H9 (cell line): ENCODE data around the gene PAXX. TPM values are rescaled to one million over a fixed set of nuclear protein-coding genes. Genes with fewer than 3 reads are reported as not detected.

ENCODE experiments used
- DNase-seq: peaks from one replicate; pipeline ENCODE4 v3.0.0-alpha.2; 2017
- H2AFZ ChIP-seq: one replicate; pipeline ENCODE4 v1.6.1; 2013; ENCODE audit warnings: mild to moderate bottlenecking, low read length, control low read depth, moderate library complexity
- H2AK5ac ChIP-seq: 2 replicates; pipeline ENCODE4 v1.6.1; 2013; ENCODE audit warnings: low read length, control low read depth, mixed read lengths; ENCODE audit not compliant: insufficient read length
- H2BK120ac ChIP-seq: one replicate; pipeline ENCODE4 v1.6.1; 2013; ENCODE audit warnings: low read depth, mild to moderate bottlenecking, low read length, control low read depth, inconsistent platforms; ENCODE audit not compliant: poor library complexity, severe bottlenecking
- H2BK12ac ChIP-seq: 2 replicates; pipeline ENCODE4 v1.6.1; 2013; ENCODE audit warnings: low read length, control low read depth, mixed read lengths, low read depth; ENCODE audit not compliant: insufficient read length
- H2BK15ac ChIP-seq: 2 replicates; pipeline ENCODE4 v1.6.1; 2013; ENCODE audit warnings: low read depth, low read length, control low read depth
- H2BK20ac ChIP-seq: one replicate; pipeline ENCODE4 v1.6.1; 2013; ENCODE audit warnings: low read depth, mild to moderate bottlenecking, low read length, control low read depth, inconsistent platforms; ENCODE audit not compliant: poor library complexity, severe bottlenecking
- H2BK5ac ChIP-seq: 2 replicates; pipeline ENCODE4 v1.6.1; 2013; ENCODE audit warnings: low read length, control low read depth, mixed read lengths; ENCODE audit not compliant: insufficient read length
- H3K14ac ChIP-seq: 2 replicates; pipeline ENCODE4 v1.6.1; 2013; ENCODE audit warnings: low read length, control low read depth; ENCODE audit not compliant: insufficient read depth
- H3K18ac ChIP-seq: 2 replicates; pipeline ENCODE4 v1.6.1; 2013; ENCODE audit warnings: low read depth, mild to moderate bottlenecking, mixed read lengths, low read length, control low read depth; ENCODE audit not compliant: insufficient read length
- H3K23ac ChIP-seq: 2 replicates; pipeline ENCODE4 v1.6.1; 2013; ENCODE audit warnings: low read length, control low read depth, mixed read lengths, low read depth; ENCODE audit not compliant: insufficient read length
- H3K23me2 ChIP-seq: 2 replicates; pipeline ENCODE4 v1.6.1; 2013; ENCODE audit warnings: low read depth, mild to moderate bottlenecking, mixed read lengths, low read length, control low read depth; ENCODE audit not compliant: insufficient read length, poor library complexity, severe bottlenecking
- H3K27ac ChIP-seq: 2 replicates; pipeline ENCODE4 v1.5.1; 2013; ENCODE audit warnings: low read length, control low read depth, mixed read lengths, low read depth; ENCODE audit not compliant: insufficient read length
- H3K27me3 ChIP-seq: 2 replicates; pipeline ENCODE4 v1.6.1; 2013; ENCODE audit warnings: low read length, control low read depth, inconsistent platforms; ENCODE audit not compliant: insufficient read depth
- H3K4ac ChIP-seq: 2 replicates; pipeline ENCODE4 v1.6.1; 2013; ENCODE audit warnings: low read depth, mild to moderate bottlenecking, control low read depth, inconsistent platforms, low read length, moderate library complexity
- H3K4me1 ChIP-seq: 2 replicates; pipeline ENCODE4 v1.6.1; 2013; ENCODE audit warnings: low read length, control low read depth, inconsistent platforms; ENCODE audit not compliant: insufficient read depth
- H3K4me2 ChIP-seq: 2 replicates; pipeline ENCODE4 v1.6.1; 2013; ENCODE audit warnings: low read length, control low read depth, mixed read lengths; ENCODE audit not compliant: insufficient read length, insufficient read depth
- H3K56ac ChIP-seq: 2 replicates; pipeline ENCODE4 v1.6.1; 2013; ENCODE audit warnings: low read depth, mild to moderate bottlenecking, mixed read lengths, low read length, control low read depth; ENCODE audit not compliant: insufficient read length
- H3K79me1 ChIP-seq: 2 replicates; pipeline ENCODE4 v1.6.1; 2013; ENCODE audit warnings: low read depth, mild to moderate bottlenecking, moderate library complexity, low read length, control low read depth, inconsistent platforms; ENCODE audit not compliant: insufficient read depth, poor library complexity, severe bottlenecking
- H3K79me2 ChIP-seq: 2 replicates; pipeline ENCODE4 v1.6.1; 2013; ENCODE audit warnings: low read length, control low read depth, inconsistent platforms; ENCODE audit not compliant: insufficient read depth
- H3K9ac ChIP-seq: 2 replicates; pipeline ENCODE4 v1.6.1; 2013; ENCODE audit warnings: low read length, control low read depth, mixed read lengths; ENCODE audit not compliant: insufficient read length; ENCODE audit errors: extremely low read depth
- H3K9me3 ChIP-seq: one replicate; pipeline ENCODE4 v1.6.1; 2013; ENCODE audit warnings: low read depth, low read length, inconsistent platforms; ENCODE audit not compliant: control insufficient read depth
- H3T11ph ChIP-seq: one replicate; pipeline ENCODE4 v1.6.1; 2013; ENCODE audit warnings: mild to moderate bottlenecking, low read length, control low read depth, inconsistent platforms
- H4K20me1 ChIP-seq: one replicate; pipeline ENCODE4 v1.6.1; 2013; ENCODE audit not compliant: control insufficient read depth, insufficient read length, insufficient read depth
- H4K5ac ChIP-seq: 2 replicates; pipeline ENCODE4 v1.6.1; 2013; ENCODE audit warnings: low read depth, mild to moderate bottlenecking, mixed read lengths, low read length, control low read depth; ENCODE audit not compliant: insufficient read length
- H4K8ac ChIP-seq: replicated peaks from 2 replicates; pipeline ENCODE4 v1.6.1; 2013; ENCODE audit warnings: low read length, control low read depth, mixed read lengths, low read depth; ENCODE audit not compliant: insufficient read length
- H4K91ac ChIP-seq: 2 replicates; pipeline ENCODE4 v1.6.1; 2013; ENCODE audit warnings: low read depth, mild to moderate bottlenecking, moderate library complexity, mixed read lengths, low read length, control low read depth; ENCODE audit not compliant: insufficient read length
- H3K27ac Mint-ChIP-seq, 3 experiments: 2 replicates in 2 of 3; 3 replicates in 1 of 3; pipeline ENCODE4 v1.8.0; 2020 to 2021; ENCODE audit warnings: mixed read lengths in 3 of 3, mild to moderate bottlenecking in 1 of 3, moderate library complexity in 1 of 3
- H3K27me3 Mint-ChIP-seq: 2 replicates; pipeline ENCODE4 v1.8.0; 2021; ENCODE audit warnings: low read depth, mild to moderate bottlenecking, moderate library complexity, mixed read lengths
- H3K36me3 Mint-ChIP-seq, 3 experiments: 2 replicates in 2 of 3; 3 replicates in 1 of 3; pipeline ENCODE4 v1.8.0; 2020 to 2021; ENCODE audit warnings: low read depth in 3 of 3, mixed read lengths in 3 of 3; ENCODE audit not compliant: insufficient read depth in 1 of 3
- H3K4me1 Mint-ChIP-seq, 2 experiments: 2 replicates each; pipeline ENCODE4 v1.8.0; 2020; ENCODE audit warnings: mixed read lengths in 2 of 2
- H3K4me3 Mint-ChIP-seq, 2 experiments: 2 replicates in 1 of 2; 3 replicates in 1 of 2; pipeline ENCODE4 v1.8.0; 2020 to 2021; ENCODE audit warnings: mild to moderate bottlenecking in 2 of 2, mixed read lengths in 2 of 2, moderate library complexity in 1 of 2
- H3K9me3 Mint-ChIP-seq, 2 experiments: 2 replicates in 1 of 2; 3 replicates in 1 of 2; pipeline ENCODE4 v1.8.0; 2020; ENCODE audit warnings: mild to moderate bottlenecking in 2 of 2, mixed read lengths in 2 of 2, moderate library complexity in 1 of 2
- CTCF ChIP-seq: fragments of 200-600 bp; sonication (generic); conservative IDR thresholded peaks from 3 replicates; pipeline ENCODE4 v1.8.0; 2021; ENCODE audit warnings: antibody characterized with exemption, mild to moderate bottlenecking
- WGBS: extraction: QIAGEN DNeasy Blood & Tissue Kit; methylation state at CpG from one replicate; pipeline ENCODE4 v1.1.7; 2013; ENCODE audit warnings: missing lambda C conversion rate, low lambda C conversion rate, mixed read lengths; ENCODE audit not compliant: insufficient read length; ENCODE audit errors: extremely low coverage; 5-methylcytosine and 5-hydroxymethylcytosine counted together
- total RNA-seq: library from RNA; stranded (reverse); gene quantifications from 2 replicates; pipeline ENCODE4 v1.2.1, GENCODE V29; 2021

PAXX gene
- total RNA-seq, 1 experiment from 2014 or later, result 51.2 TPM

- Mint-ChIP-seq H3K36me3 (peaks cover 0 to 8% (median 6%) of the 10 kb centered on the region in 3 experiments; a peak in 4 of 7 replicates), H3K4me1 (peaks cover 10 to 18% of the 10 kb centered on the region in 2 experiments), H3K27ac (peak overlapping the region in 2 of 3 experiments; percentile 85 to 89; a peak in 3 of 7 replicates), H3K27me3 (no peaks in the 10 kb centered on the region), H3K9me3 (no peaks in the 10 kb centered on the region), H3K4me3 (no peak overlapping the region)
- H3K4me1 ChIP-seq, result no peaks in the 10 kb centered on the region
- no CpG with 5 or more reads among the region's 26 CpGs for WGBS
- no peak overlapping the region for H2BK15ac ChIP-seq
- H3K4me2 ChIP-seq, result no peak overlapping the region
- H3K79me1 ChIP-seq, result no peaks in the 10 kb centered on the region
- no peak overlapping the region for H2AK5ac ChIP-seq
- no peak overlapping the region for H2AFZ ChIP-seq
- H3K14ac ChIP-seq, result no peak overlapping the region
- no peak overlapping the region for H3K56ac ChIP-seq
- H3K23ac ChIP-seq, result no peak overlapping the region
- H2BK5ac ChIP-seq, result no peak overlapping the region
- no peak for TF ChIP-seq CTCF
- no peak overlapping the region for H4K8ac ChIP-seq
- H3K9ac ChIP-seq, result no peak overlapping the region
- peaks cover 8% of the 10 kb centered on the region for H3K23me2 ChIP-seq
- H3T11ph ChIP-seq, result no peak overlapping the region
- no peaks in the 10 kb centered on the region for H3K27me3 ChIP-seq
- no peak overlapping the region for H2BK20ac ChIP-seq
- H3K27ac ChIP-seq, result no peak overlapping the region
- no peak for DNase-seq
- no peak overlapping the region for H3K4ac ChIP-seq
- H2BK120ac ChIP-seq, result no peak overlapping the region
- H4K91ac ChIP-seq, result no peak overlapping the region
- no peaks in the 10 kb centered on the region for H3K9me3 ChIP-seq
- no peaks in the 10 kb centered on the region for H4K20me1 ChIP-seq
- H2BK12ac ChIP-seq, result no peak overlapping the region
- H3K18ac ChIP-seq, result no peak overlapping the region
- no peaks in the 10 kb centered on the region for H3K79me2 ChIP-seq
- H4K5ac ChIP-seq, result no peak overlapping the region
These were observed 45.0 kb upstream of the PAXX start for GRCh38 chr9:136947028-136947891.
